NCI-H748 (cell line): Measurements from ENCODE around the gene PDK3.

Experiments used
- DNase-seq: peaks from one replicate; lab custom pipeline; 2025; ENCODE audit not compliant: unreplicated experiment; lab: John Stamatoyannopoulos, UW

PDK3 gene

DNA sequence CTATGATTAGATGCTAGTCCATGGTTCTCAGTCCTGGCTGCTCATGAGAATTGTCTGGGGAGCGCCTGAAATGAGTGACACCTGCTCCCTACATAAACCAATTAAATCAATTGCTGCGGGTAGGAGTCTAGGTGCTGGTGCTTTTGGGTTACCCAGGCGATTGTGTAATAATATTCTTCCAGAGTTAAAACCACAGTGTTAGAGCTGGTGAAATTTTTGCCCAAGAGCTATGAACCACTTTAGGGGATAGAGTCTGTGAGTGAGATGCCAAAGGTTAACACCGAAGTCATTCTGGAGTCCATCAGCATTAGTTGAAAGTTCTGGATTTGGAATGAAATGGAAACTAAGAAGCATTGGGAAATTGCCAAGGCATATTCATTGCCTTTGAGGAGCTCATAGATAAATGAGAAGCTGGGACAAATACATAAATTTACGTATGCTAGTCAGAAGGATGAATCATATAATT is 15.3 kb downstream of the PDK3 start:
- peak; percentile 75 for DNase-seq

DNA sequence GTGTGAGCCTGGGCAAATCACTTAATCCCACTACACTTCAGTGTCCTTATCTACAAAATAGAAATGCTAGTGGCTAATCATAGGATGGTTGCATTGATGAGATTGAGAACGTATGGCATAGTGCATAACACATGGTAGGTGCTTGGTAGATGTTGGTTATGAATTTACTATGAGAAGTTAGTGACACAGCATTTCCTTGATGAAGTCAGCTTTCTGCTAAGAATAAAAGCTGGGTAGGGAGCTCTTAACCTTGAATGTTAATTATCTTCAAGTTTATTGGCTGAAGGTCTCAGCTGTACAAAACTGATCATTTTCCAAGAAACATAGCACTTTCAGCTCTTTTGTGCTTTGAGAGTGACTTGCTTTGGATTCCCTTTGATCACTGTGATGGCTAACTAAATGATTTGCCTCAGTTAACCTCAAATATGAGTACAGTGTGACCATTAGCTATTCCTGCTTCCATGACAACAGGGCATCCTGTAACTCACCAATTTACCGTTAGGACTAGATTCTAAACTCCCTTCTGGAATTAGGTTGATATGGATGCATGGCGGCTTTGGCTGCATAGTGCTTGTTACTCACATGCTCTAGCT is 17.8 kb downstream of the PDK3 start:
- DNase-seq = no peak

DNA sequence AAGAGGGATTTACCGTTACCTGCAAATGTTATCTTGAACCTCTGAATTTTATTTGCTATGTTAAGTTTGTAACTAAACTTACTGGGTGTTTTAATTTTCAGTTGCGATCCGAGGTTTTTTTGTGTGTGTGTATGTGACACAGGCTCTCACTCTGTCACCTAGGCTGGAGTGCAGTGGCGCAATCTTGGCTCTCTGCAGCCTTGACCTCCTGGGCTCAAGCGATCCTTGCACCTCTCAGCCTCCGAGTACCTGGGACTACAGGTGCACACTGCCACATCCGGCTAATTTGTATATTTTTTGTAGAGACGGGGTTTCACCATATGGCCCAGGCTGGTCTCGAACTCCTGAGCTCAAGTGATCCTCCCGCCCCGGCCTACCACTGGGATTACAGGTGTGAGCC is 18.5 kb downstream of the PDK3 start:
- no peak for DNase-seq

DNA sequence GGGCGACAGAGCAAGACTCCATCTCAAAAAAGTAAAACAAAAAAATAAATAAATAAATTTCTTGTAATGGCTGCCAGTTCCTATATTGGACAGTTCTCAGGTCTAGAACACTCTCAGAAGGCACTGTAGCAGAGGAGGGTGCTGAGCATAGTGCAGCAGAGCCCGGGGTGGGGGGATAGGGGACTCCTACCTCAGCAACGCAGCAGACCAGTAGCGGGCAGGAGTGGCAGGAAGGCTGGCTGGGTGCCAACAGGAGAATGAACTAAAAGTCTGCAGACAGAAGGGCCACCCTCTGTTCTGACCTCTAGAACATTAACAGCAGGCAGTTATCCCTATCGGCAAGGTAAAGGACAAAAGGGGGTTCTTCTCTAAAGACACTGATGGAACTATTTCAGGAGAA is 20.2 kb downstream of the PDK3 start:
- DNase-seq = peak; percentile 16

DNA sequence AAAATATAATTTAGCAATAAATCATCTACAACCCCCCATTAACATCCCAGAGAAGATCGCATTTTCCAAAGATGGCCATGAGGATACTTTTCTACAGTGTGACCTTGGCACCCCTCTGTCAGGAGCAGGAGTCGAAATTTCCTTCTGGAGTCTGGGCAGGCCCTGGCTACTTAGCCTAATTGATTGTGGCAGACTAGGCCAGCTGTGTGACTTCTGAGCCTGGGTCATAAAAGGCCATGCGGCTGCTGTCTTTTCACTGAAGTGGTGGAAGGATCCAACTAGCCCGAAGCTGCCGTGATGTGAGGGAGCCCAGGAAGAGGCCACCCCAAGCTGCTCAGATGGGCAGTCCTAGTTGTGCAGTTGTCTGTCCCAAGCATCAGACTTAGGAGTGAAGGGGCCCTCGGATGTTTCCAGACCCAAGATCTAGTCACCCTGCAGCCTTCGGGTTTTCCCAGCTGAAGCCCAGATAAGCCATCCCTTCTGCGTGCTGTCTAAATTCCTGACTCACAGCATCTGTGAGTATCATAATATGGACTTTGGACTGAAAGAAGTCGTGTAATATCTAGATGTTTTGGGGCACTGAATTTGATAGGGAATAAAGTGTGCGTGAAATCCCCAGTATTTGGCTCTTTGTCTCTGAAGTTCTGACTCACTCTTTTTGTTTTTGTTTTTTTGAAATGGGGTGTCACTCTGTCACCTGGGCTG is 21.0 kb downstream of the PDK3 start:
- DNase-seq = no peak

DNA sequence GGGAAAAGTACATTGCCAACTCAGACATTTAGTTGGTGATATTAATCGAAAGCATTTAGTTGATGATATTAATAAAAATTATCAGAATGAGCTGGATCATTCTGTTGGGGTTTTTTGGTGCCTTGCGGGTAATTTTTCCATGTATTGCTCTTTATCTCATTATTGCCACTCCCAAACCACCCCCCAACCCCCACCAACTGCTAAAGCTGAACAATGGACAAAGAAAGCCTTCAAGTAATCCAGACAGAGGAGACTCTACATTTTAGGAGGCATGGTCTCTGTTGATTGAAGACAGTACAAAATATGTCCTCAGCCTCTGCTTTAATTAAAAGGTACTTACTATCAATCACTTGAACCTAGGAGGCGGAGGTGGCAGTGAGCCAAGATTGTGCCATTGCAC is 22.5 kb downstream of the PDK3 start:
- peak; percentile 12 for DNase-seq

DNA sequence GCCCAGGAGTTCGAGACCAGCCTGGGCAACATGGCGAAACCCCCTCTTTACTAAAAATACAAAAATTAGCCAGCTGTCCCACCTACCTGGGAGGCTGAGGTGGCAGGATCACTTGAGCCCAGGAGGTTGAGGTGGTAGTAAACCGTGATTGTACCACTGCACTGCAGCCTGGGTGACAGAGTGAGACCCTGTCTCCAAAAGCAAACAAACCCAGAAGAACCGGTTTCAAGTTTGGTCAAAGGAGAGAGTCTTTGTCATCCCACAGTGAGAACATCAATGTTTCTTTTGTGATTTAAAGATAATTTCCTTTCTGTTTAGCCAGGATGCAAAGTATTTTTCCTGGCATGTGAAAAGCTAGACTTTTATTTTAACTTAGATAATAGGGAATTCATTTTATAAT is 26.7 kb downstream of the PDK3 start:
- DNase-seq = peak; percentile 44

DNA sequence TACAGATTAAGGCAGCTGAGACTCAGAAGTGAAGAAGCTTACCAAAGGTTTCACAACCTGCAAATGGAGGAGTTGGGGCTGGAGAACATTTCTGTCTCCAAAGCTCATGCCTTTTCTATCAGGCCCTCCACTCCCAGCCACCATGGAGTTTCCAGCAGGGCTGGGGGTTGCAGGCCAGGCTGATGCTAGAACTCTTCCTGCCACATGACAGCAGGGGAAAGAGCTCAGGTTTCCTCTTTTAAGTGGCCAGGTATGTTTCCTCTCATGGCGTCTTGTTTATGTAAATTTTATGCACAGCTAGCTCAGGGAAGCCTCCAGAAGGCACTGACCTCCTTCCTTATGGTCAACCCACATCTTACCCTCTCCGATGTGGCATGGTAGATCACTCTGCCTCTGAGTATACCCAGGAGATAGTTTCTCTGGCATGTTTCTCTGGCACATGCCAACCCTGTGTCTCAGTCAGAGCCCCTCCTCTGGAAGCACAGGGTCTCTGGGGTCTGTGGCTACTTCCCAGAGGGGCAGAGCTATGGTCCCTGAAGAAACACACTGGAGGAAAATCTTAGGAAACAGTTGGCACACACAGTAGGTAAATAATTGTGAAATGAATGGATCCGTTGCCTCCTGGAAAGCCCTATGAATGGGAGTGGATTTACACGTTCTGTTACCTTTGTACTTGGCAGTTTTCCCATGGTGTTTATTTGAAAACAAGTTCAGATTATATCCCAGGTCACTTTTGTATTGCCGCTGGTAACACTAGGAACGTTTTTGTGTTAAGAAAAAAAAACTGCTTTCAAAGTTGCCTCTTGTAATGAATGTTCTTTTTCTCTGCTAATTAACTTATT is 28.9 kb downstream of the PDK3 start:
- peak; percentile 35 for DNase-seq

DNA sequence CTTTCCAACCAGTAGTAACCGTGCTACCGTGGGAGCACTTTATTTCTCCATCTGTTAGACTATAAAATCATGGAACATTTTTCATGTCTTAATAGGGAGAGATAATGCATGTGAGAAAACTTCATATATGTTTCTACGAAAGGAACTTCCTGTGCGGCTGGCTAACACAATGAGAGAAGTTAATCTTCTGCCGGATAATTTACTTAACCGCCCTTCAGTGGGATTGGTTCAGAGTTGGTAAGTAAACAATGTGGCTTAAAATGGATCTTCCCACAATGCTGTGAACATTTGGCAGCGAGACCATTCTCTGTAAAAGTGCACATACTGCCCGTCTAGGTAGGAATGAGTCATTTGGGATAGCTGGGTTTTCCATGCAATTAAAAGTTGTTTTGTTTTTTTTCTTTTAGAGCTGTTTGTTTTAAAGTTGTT is 29.6 kb downstream of the PDK3 start:
- DNase-seq = peak; percentile 71

DNA sequence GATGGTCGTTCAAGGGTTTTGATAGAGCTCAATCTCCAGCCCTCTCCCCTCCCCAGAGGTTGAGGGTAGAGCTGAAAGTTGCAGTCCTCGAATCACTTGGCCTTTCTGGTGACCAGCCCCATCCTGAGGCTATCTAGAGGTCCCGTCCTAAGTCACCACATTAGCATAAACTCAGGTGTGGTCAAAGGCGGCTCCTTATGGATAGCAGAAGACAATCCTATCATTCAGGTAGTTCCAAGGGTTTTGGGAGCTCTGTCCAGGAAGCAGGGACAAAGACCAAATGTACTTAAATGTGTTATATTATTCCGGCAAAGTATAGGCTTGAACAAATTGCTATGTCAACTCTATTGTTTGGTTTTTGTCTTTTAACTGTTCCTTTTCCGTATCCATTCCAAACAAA is 30.6 kb downstream of the PDK3 start:
- no peak for DNase-seq

DNA sequence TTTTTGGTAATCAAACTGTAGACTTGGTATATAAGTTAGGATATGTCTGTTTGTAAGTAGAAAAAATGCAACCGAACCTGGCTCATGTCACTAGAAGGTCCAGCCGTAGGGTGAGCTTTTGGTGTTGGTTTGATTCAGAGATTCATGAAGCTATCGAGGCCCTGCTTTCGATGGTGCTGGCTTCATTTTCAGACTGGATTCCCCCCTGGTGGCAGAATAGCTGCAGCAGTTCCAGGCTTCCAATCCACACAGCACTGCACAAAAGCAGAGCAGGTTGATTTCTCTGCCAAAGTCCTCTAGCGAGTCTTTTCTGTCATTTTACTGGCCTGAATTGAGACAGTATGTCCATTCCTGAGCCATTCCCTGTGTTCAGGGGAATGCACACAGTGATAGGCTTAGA is 33.1 kb downstream of the PDK3 start:
- DNase-seq = no peak

DNA sequence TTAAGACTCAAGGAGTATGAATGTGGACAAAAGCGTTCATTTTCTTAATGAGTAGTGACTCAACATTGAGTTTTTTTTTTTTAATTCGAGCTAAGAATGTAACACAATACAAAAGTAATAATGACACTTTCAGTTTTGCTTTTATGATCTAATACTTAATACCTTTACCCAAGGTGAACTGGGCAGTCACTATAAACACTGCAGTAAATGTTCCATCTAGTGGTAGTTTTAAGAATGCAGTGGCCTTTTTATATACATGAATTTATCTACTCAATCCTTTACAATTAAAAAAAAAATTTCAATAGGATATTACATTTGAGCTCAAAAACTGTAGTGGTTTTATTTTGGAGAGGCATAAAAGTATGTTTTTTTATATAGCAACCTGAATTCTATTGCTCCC is 33.9 kb downstream of the PDK3 start:
- DNase-seq = peak; percentile 4

DNA sequence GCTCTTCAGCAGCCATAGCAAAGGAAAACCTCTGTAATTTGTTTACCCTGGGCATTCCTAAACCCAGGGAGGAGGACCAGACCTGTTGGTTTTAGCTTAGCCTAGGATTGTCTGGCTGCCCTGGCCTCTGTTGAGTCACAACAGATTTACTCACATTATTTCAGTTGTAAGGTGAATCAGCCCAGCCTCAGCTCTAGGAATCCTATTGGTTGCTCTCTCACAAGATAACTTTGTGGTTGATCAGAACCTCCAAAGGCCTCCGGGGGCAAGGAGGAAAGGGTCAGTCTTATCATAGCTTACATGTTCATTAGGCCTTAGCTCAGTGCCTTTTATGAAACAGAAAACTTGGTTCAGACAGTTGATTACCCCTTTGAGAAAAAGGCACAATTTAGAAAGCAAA is 41.0 kb downstream of the PDK3 start:
- DNase-seq = no peak

DNA sequence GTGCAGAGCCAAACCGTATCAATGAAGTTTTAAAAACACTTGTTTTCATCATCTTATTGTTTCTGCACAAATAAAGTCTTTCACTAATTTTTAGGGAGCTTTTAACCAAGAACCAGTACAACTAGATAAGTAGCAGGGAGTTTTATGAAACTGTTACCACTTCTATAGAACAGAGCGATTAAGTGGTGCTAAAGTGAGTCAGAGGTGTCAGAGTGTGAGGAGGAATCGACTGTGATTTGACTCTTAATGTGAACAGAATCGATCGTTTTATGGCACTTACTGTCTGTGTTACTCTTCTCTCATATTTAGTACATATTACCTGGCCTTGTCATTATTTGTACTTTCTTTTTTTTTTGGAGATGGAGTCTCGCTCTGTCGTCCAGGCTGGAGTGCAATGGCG is 43.3 kb downstream of the PDK3 start:
- no peak for DNase-seq

DNA sequence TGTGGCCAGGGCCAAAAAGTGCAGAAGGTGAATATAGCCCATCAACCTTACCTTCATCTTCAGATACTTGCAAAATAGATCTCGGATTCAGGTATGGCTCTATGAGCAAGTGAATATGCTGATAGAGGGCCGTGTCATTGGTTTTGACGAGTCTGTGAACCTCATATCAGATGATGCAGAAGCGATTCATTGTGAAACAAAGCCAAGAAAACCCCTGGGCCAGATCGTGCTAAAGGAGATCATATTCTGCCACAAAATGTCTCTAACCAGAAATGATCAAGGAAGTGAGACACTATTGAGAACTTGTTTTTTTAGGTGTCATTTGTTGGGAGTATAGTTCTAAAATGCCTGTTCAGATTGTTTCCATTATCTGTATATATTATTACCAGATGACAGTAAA is 48.3 kb downstream of the PDK3 start:
- DNase-seq = no peak

DNA sequence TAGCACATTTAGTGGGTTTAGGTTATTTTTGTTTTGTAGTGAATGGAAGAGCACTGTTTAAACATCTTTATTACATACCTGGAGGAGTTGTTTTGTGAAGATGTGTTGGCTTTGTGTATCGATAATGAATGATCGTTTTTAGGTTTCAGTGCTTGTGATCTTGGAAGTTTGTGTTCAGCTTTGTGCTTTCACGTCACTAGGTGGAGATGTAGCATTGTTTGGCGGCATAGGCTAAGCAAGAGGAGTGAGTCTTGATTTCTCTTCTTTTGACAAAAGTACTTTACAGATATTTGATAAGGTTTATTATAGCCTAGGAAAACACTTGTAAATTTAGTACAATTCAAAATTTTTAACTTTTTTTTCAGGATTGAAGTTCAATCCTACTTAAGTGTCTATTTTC is 50.4 kb downstream of the PDK3 start:
- peak; percentile 3 for DNase-seq

DNA sequence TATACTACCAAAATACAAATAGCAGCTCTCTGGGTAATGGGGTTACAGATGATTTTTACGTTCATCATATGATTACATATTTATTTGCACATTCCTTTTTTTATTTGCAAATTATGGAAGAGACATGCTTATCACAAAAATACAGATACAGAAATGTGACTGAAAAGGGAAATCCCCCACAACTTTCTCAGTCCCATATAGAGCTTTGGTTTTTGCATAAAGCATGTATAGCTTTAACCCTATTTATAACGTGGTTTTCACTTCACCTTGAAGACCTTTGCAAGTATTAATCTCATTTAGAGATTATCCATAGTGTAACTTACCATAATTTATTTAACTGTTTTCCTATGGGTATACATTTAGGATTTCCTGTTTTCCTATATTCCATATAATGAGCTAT is 55.4 kb downstream of the PDK3 start:
- DNase-seq = no peak

DNA sequence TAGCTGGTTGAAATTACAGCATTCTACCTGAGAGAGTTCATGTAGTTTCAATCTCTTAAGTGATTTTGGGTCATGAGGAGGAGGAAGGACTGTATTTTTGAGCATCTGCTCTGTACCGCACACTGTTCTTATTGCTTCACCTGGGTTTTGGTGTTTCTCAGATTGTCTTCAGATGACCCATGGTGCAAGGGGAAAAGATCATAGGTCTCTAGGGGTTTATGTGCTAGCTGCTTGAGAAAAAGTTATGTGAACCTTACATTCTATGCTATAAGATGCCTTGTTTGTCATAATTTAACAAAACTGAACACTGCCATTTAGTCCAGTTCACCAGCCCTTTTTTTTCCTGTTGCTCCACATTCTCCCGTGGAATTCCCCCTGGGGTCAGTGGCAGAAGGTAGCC is 60.4 kb downstream of the PDK3 start:
- DNase-seq = no peak

DNA sequence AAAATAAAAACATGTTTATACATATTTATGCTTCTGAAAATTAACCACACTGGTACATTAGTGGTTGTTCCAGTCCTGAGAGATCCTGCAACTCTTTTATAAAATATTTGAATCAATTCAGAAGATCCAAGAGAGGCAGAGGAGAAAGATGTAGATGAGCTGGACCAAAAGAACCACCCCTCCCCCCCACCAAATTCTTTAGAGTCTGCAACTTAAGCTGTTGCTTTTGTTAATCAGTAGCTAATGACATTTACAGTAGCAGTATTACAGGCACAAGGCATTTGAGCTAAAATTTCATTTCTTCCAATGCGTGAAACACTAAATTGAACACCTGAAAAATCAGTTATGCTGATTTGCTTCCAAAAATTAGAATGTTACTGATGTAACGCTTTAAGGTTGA is 61.5 kb downstream of the PDK3 start:
- DNase-seq = no peak

DNA sequence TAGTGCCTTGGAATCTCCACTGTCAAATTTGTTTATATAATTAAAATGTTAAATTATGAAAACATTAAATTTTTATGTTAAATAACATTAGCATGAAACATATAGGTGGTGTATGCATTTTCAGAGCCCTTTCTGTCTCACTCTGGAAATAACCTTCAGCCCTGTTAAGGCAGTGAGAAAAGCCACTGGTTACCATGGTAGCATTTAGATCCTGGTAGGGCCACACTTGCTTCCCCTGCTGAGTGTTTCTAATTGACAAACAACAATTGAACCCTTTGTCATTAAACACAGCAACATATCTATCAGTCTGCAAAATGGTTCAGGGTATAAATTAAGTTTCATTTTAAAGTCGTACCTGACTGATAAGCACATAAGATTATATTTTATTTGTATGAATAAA is 63.5 kb downstream of the PDK3 start:
- DNase-seq = peak; percentile 42

DNA sequence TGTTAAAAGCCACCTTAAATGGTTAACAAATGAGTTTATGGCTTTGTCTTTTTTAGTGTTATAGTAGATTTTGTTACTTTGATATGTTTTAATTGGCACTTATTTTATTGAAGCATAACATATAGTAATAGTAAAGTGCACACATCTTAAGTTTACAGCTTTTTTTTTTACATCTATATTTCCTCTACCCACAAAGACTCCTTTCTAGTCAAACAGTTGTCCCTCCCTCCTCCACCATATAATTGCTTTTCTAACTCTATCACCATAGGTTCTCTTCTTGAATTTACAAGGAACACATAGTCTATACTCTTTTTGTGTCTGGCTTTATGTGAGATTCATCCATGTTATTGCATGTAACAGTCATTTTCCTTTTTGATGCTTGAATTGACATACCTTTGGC is 71.5 kb downstream of the PDK3 start:
- no peak for DNase-seq

DNA sequence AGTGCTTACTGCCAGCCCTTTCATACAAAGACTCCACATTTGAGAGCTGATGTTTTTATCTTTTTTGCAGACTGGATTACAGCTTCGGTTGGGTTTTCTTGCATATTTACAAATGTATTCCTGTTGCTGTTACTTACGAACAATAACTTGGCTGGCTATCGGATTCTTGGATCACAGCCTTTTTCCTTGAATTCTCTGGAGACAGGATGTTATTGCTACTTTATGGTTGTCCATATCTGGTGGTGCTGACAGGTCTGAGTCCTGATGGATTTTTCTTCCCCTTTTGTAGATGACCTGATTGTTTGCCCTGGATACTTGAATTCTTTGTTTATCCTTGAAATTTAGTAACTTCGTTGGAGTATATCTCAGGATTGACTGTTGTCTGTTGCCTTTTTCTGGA is 77.7 kb downstream of the PDK3 start:
- no peak for DNase-seq
